Measurements from ENCODE around the gene DNAJC30. TPM values are rescaled to one million over a fixed set of nuclear protein-coding genes. Genes with fewer than 3 reads are reported as not detected.

DNAJC30 gene
- polyA plus RNA-seq, 1 of the 3 experiments (the other 2 are of a cell fraction): 11.0 TPM

- TF ChIP-seq, protein P1, sequence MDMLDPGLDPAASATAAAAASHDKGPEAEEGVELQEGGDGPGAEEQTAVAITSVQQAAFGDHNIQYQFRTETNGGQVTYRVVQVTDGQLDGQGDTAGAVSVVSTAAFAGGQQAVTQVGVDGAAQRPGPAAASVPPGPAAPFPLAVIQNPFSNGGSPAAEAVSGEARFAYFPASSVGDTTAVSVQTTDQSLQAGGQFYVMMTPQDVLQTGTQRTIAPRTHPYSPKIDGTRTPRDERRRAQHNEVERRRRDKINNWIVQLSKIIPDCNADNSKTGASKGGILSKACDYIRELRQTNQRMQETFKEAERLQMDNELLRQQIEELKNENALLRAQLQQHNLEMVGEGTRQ (IDR thresholded peaks at IDR 0.05; ENCODE audit: borderline replicate concordance, low read depth, low read length): no peak
- TF ChIP-seq REST (IDR thresholded peaks at IDR 0.05; ENCODE audit: low read depth, low read length) (no peak), GABPA (IDR thresholded peaks at IDR 0.05; ENCODE audit: low read depth) (no peak), MXI1 (IDR thresholded peaks at IDR 0.05; ENCODE audit: low read depth, low read length) (no peak), RFX5 (IDR thresholded peaks at IDR 0.05; ENCODE audit: low read length) (no peak), MEF2A (IDR thresholded peaks at IDR 0.05; ENCODE audit: borderline replicate concordance, low read depth) (no peak), EZH2phosphoT487 (IDR thresholded peaks at IDR 0.05; ENCODE audit: borderline replicate concordance, low read depth) (no peak)
- TF ChIP-seq, protein P2, sequence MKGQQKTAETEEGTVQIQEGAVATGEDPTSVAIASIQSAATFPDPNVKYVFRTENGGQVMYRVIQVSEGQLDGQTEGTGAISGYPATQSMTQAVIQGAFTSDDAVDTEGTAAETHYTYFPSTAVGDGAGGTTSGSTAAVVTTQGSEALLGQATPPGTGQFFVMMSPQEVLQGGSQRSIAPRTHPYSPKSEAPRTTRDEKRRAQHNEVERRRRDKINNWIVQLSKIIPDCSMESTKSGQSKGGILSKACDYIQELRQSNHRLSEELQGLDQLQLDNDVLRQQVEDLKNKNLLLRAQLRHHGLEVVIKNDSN (IDR thresholded peaks at IDR 0.05; ENCODE audit: borderline replicate concordance, low read depth): no peak
These were observed 13.3 kb downstream of the DNAJC30 start (continued) for GRCh38 chr7:73669858-73670385.

- WGBS (ENCODE audit: low lambda C conversion rate): 91% methylated on average over 11 of the region's 19 CpGs
- Histone ChIP-seq H3K27ac (ENCODE audit: low read depth in 2 of 2, low read length in 1 of 2) (no peak overlapping the region; a peak in 1 of 4 replicates), H3K4me3 (ENCODE audit: low read depth in 2 of 2, low read length in 1 of 2) (peak overlapping the region; percentile 70 to 75; a peak in 3 of 4 replicates), H3K79me2 (ENCODE audit: insufficient read depth) (0 out of 2 replicates have a peak, but pooled peaks cover 4% of the 10 kb centered on the region), H4K20me1 (ENCODE audit: insufficient read depth) (no peaks in the 10 kb centered on the region), H3K9ac (peak overlapping the region; percentile 73; the same call in 1 of the 2 replicates), H3K9me3 (no peaks in the 10 kb centered on the region), H3F3A (replicated peaks; ENCODE audit: insufficient read depth) (peaks cover 6% of the 10 kb centered on the region), H3K27me3 (ENCODE audit: insufficient read depth) (0 out of 2 replicates have a peak, but pooled peaks cover 6% of the 10 kb centered on the region), H3K4me2 (peak overlapping the region; percentile 93), H2AFZ (ENCODE audit: low read depth) (no peak overlapping the region), H3K36me3 (replicated peaks in 1 of 2; ENCODE audit: control insufficient read depth in 1 of 2, insufficient read depth in 2 of 2, low read length in 1 of 2) (peaks cover 0 to 2% of the 10 kb centered on the region in 2 experiments), H3K4me1 (ENCODE audit: control insufficient read depth in 1 of 2, insufficient read depth in 2 of 2, low read depth in 1 of 2, low read length in 1 of 2) (peaks cover 0 to 8% of the 10 kb centered on the region in 2 experiments; a peak in 1 of 4 replicates), H3K9me2 (no peaks in the 10 kb centered on the region)
- POLR2A ChIA-PET: interaction anchor here (1.2 to 1.6 kb wide), 3 partner anchors 56 to 91 kb away, joined by 3 to 5 read pairs (median 4); partner anchors contain the start of genes ABHD11 and TBL2
- DNase-seq: peak; percentile 57
- CTCF ChIA-PET: interaction anchor here (1.0 to 7.9 kb wide), 9 partner anchors 23 to 66 kb away, joined by 3 to 125 read pairs (median 11); partner anchors contain the start of gene STX1A
- TF ChIP-seq TCF12 (IDR thresholded peaks at IDR 0.05) (no peak), ELF1 (IDR thresholded peaks at IDR 0.05) (no peak), CHD2 (IDR thresholded peaks at IDR 0.05; ENCODE audit: low read length, partially characterized antibody) (no peak), FOXM1 (IDR thresholded peaks at IDR 0.05; ENCODE audit: low read depth) (no peak), SIN3A (IDR thresholded peaks at IDR 0.05; ENCODE audit: borderline replicate concordance, low read depth, low read length) (no peak), EZH2phosphoT487 (IDR thresholded peaks at IDR 0.05; ENCODE audit: borderline replicate concordance, low read depth) (no peak), YY1 (IDR thresholded peaks at IDR 0.05; ENCODE audit: low read depth) (no peak), MXI1 (IDR thresholded peaks at IDR 0.05; ENCODE audit: low read depth, low read length) (no peak), JUND (IDR thresholded peaks at IDR 0.05) (no peak), FOXJ3 (CRISPR knock-in tag; IDR thresholded peaks at IDR 0.05) (no peak), REST (IDR thresholded peaks at IDR 0.05; ENCODE audit: low read depth, low read length) (no peak), IRF3 (IDR thresholded peaks at IDR 0.05; ENCODE audit: low read depth, low read length) (no peak)
These were observed 14.0 kb downstream of the DNAJC30 start for GRCh38 chr7:73669288-73669701.

All from SK-N-SH (cell line).